Measurements from ENCODE around the gene CDCA7L.
A peak's percentile ranks its signal among the peaks of the same experiment; 100 is the strongest.
"Not testable (repeated sequence)": the region's sequence is repeated elsewhere in the genome, so short reads cannot be mapped to it uniquely, and the experiment has no call there.

The CDCA7L gene

GRCh38 chr7:21868576-21868850, 77.2 kb downstream of the CDCA7L start:
- TF ChIP-seq CTCF (IDR thresholded peaks at IDR 0.05) = no peak
- Histone ChIP-seq H2AFZ (no peak overlapping the region), H3K4me2 (ENCODE audit: low read length) (no peak overlapping the region), H3K9ac (no peak overlapping the region), H3K36me3 (ENCODE audit: control insufficient read depth, insufficient read depth, low read length) (no peaks in the 10 kb centered on the region), H3K9me3 (ENCODE audit: control insufficient read depth, low read length) (no peaks in the 10 kb centered on the region), H3K27me3 (ENCODE audit: control insufficient read depth, insufficient read depth, low read length) (no peaks in the 10 kb centered on the region), H3K79me2 (no peaks in the 10 kb centered on the region), H3K4me1 (peaks cover 15% of the 10 kb centered on the region), H3K4me3 (ENCODE audit: low read depth, low read length) (no peak overlapping the region), H3K27ac (no peak overlapping the region)

- H3K9me3 ChIP-seq (ENCODE audit: control insufficient read depth, low read length) = no peaks in the 10 kb centered on the region
- no peak overlapping the region for H3K4me3 ChIP-seq (ENCODE audit: low read depth, low read length)
- no peak for TF ChIP-seq CTCF (IDR thresholded peaks at IDR 0.05)
- no peaks in the 10 kb centered on the region for H3K36me3 ChIP-seq (ENCODE audit: control insufficient read depth, insufficient read depth, low read length)
- no peak overlapping the region for H3K4me2 ChIP-seq (ENCODE audit: low read length)
- H3K9ac ChIP-seq = no peak overlapping the region
- H2AFZ ChIP-seq = no peak overlapping the region
- no peak overlapping the region for H3K27ac ChIP-seq
- no peaks in the 10 kb centered on the region for H3K27me3 ChIP-seq (ENCODE audit: control insufficient read depth, insufficient read depth, low read length)
- H3K4me1 ChIP-seq = peaks cover 15% of the 10 kb centered on the region
- no peaks in the 10 kb centered on the region for H3K79me2 ChIP-seq
Measured at GRCh38 chr7:21867816-21868575, 77.7 kb downstream of the CDCA7L start.

DNA sequence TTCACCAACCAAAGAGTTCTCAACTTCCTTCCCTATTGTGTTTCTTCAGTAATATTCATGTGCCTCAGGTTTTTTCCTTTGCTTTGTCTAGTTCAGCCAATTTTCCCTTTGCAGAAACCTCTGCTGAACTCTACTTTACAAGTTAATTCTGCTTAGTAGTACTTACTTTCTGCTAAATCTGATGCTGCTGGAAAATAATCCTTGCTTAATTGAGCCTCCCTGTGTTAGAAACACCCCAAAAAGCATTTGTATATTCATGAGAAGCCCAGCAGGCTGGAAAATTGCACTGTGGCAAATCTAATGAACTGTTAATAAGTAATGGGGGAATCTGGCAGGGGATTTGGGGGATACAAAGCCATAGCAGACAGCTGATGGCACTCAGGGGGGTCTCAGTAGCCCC, 78.5 kb downstream of the CDCA7L start:
- no peaks in the 10 kb centered on the region for H3K9me3 ChIP-seq (ENCODE audit: control insufficient read depth, low read length)

DNA sequence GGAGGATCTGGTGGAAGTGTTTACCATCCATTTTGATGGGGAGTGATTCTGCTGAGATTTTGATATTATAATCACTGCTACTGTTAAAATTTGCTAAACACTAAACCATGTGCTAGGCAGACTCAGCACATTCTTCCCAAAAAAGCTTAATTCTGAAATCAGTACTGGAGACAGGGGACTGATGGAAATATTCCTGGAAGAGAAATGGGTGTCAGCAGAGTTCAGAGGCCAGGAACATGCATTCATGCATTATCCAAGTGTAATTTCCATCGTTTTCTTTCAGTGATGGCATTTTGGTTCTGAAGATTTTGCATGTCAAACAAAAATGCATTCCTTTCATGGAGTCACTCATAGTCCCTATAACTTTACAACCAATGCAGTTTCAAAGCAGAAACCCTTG, 79.0 kb downstream of the CDCA7L start:
- no peak overlapping the region for H3K4me3 ChIP-seq (ENCODE audit: low read depth, low read length)
- H3K4me2 ChIP-seq (ENCODE audit: low read length) = no peak overlapping the region
- no peak overlapping the region for H3K9ac ChIP-seq
- no peaks in the 10 kb centered on the region for H3K79me2 ChIP-seq
- no peak for TF ChIP-seq CTCF (IDR thresholded peaks at IDR 0.05)
- no peaks in the 10 kb centered on the region for H3K36me3 ChIP-seq (ENCODE audit: control insufficient read depth, insufficient read depth, low read length)
- peaks cover 15% of the 10 kb centered on the region for H3K4me1 ChIP-seq
- no peak overlapping the region for H3K27ac ChIP-seq
- H2AFZ ChIP-seq = no peak overlapping the region
- no peaks in the 10 kb centered on the region for H3K9me3 ChIP-seq (ENCODE audit: control insufficient read depth, low read length)
- H3K27me3 ChIP-seq (ENCODE audit: control insufficient read depth, insufficient read depth, low read length) = no peaks in the 10 kb centered on the region

More for the DNA sequence above, 78.5 kb downstream of the CDCA7L start:
- Histone ChIP-seq H2AFZ (no peak overlapping the region), H3K4me3 (ENCODE audit: low read depth, low read length) (no peak overlapping the region), H3K27me3 (ENCODE audit: control insufficient read depth, insufficient read depth, low read length) (no peaks in the 10 kb centered on the region), H3K9ac (no peak overlapping the region), H3K27ac (no peak overlapping the region), H3K4me2 (ENCODE audit: low read length) (no peak overlapping the region), H3K79me2 (no peaks in the 10 kb centered on the region), H3K36me3 (ENCODE audit: control insufficient read depth, insufficient read depth, low read length) (no peaks in the 10 kb centered on the region), H3K4me1 (peaks cover 15% of the 10 kb centered on the region)
- TF ChIP-seq CTCF (IDR thresholded peaks at IDR 0.05) = no peak

- H3K4me1 ChIP-seq = peaks cover 15% of the 10 kb centered on the region
- not testable (repeated sequence) for H3K79me2 ChIP-seq; H3K36me3 ChIP-seq (ENCODE audit: control insufficient read depth, insufficient read depth, low read length); H3K4me2 ChIP-seq (ENCODE audit: low read length); H3K9me3 ChIP-seq (ENCODE audit: control insufficient read depth, low read length); H3K27me3 ChIP-seq (ENCODE audit: control insufficient read depth, insufficient read depth, low read length); H3K4me3 ChIP-seq (ENCODE audit: low read depth, low read length); H2AFZ ChIP-seq; H3K9ac ChIP-seq
- H3K27ac ChIP-seq = peak overlapping the region; percentile 54
Measured at GRCh38 chr7:21865631-21866204, 80.0 kb downstream of the CDCA7L start.

All from parathyroid adenoma (tissue), 2 donors.